ENCODE data around the gene ARHGAP28. TPM values are rescaled to one million over a fixed set of nuclear protein-coding genes. Genes with fewer than 3 reads are reported as not detected.

The ARHGAP28 gene
- total RNA-seq, 3 donors from 2014 or later (not counting 1 experiment from before 2014, with no cell fraction given), result not detected

DNA sequence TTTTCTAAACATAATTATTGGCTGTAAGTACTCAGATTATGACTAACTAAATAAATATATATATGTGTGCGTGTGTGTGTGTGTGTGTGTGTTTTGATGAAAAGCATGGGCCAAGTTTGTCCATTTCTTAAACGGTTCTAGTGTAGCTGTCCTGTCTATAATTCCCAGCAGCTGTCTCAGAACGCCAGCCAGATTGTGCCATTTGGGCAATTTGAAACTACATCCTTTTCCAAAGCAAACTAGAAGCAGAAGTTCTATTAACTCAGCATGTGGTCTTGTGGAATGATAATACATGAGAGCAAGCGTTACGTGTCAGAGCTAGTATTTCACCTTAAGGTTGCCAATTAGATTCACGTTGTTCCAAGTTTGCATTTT is 1.7 kb downstream of the ARHGAP28 start:
- Histone ChIP-seq H3K27me3 (ENCODE audit: control insufficient read depth, insufficient read depth, low read length) (no peaks in the 10 kb centered on the region), H3K4me3 (ENCODE audit: low read length) (no peak overlapping the region), H3K4me1 (ENCODE audit: control insufficient read depth, insufficient read depth, low read length) (no peaks in the 10 kb centered on the region), H3K36me3 (ENCODE audit: control insufficient read depth, insufficient read depth, low read length) (no peaks in the 10 kb centered on the region), H3K9me3 (ENCODE audit: control insufficient read depth, insufficient read depth, low read length) (no peaks in the 10 kb centered on the region), H3K27ac (ENCODE audit: low read length) (no peak overlapping the region)
- WGBS (ENCODE audit: insufficient coverage), result 84% methylated on average over 5 of the region's 6 CpGs
- Mint-ChIP-seq H3K4me3 (no peak overlapping the region), H3K36me3 (no peaks in the 10 kb centered on the region), H3K9me3 (peaks cover 0 to 2% of the 10 kb centered on the region in 2 donors), H3K27ac (no peak overlapping the region), H3K27me3 (ENCODE audit: low read depth in 2 of 2) (peaks cover 12 to 37% of the 10 kb centered on the region in 2 donors), H3K4me1 (peaks cover 0 to 5% of the 10 kb centered on the region in 2 donors)
- intact Hi-C loops (cut with micrococcal nuclease), result no loop called here
- no peak for TF ChIP-seq CTCF (IDR thresholded peaks at IDR 0.05)
- no peak for DNase-seq
- ATAC-seq, result no peak

DNA sequence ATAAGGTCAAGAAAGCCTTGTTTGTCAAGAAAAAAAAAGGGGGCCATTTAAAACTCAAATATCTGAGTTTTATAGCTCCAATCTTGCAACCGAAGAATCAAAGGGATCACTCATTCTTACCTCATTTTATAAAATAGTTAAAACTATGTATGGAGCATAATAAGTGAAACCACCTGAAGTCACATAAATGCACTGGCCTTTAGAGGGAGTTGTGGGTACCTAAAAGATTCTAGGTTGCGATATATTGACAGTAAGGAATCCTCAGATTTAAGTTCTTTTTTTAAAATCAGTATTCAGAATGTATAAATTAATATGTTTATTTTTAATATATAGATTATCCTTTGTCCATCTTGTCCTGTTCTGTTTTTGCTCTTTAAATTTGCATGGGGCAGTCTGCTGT is 3.4 kb downstream of the ARHGAP28 start:
- Histone ChIP-seq H3K27me3 (ENCODE audit: control insufficient read depth, insufficient read depth, low read length) (no peaks in the 10 kb centered on the region), H3K36me3 (ENCODE audit: control insufficient read depth, insufficient read depth, low read length) (no peaks in the 10 kb centered on the region), H3K4me3 (ENCODE audit: low read length) (no peak overlapping the region), H3K9me3 (ENCODE audit: control insufficient read depth, insufficient read depth, low read length) (no peaks in the 10 kb centered on the region), H3K27ac (ENCODE audit: low read length) (no peak overlapping the region), H3K4me1 (ENCODE audit: control insufficient read depth, insufficient read depth, low read length) (no peaks in the 10 kb centered on the region)
- no CpG with 5 or more reads among the region's 2 CpGs for WGBS (ENCODE audit: insufficient coverage)
- no peak overlapping the region for H3K27ac Mint-ChIP-seq
- DNase-seq (no peak), ATAC-seq (no peak)
- peaks cover 6 to 37% of the 10 kb centered on the region in 2 donors for H3K27me3 Mint-ChIP-seq (ENCODE audit: low read depth in 2 of 2)
- H3K4me1 Mint-ChIP-seq, result peaks cover 0 to 5% of the 10 kb centered on the region in 2 donors
- TF ChIP-seq CTCF (IDR thresholded peaks at IDR 0.05), result no peak
- intact Hi-C loops (cut with micrococcal nuclease), result no loop called here
- no peaks in the 10 kb centered on the region for H3K36me3 Mint-ChIP-seq
- no peak overlapping the region for H3K4me3 Mint-ChIP-seq
- H3K9me3 Mint-ChIP-seq, result peaks cover 0 to 2% of the 10 kb centered on the region in 2 donors

- Histone ChIP-seq H3K4me1 (ENCODE audit: control insufficient read depth, insufficient read depth, low read length) (no peaks in the 10 kb centered on the region), H3K36me3 (ENCODE audit: control insufficient read depth, insufficient read depth, low read length) (no peaks in the 10 kb centered on the region), H3K27ac (ENCODE audit: low read length) (no peak overlapping the region), H3K4me3 (ENCODE audit: low read length) (no peak overlapping the region), H3K27me3 (ENCODE audit: control insufficient read depth, insufficient read depth, low read length) (no peaks in the 10 kb centered on the region), H3K9me3 (ENCODE audit: control insufficient read depth, insufficient read depth, low read length) (no peaks in the 10 kb centered on the region)
- ATAC-seq, result no peak
- H3K4me3 Mint-ChIP-seq, result no peak overlapping the region
- no peaks in the 10 kb centered on the region for H3K36me3 Mint-ChIP-seq
- peaks cover 0 to 5% of the 10 kb centered on the region in 2 donors for H3K4me1 Mint-ChIP-seq
- peaks cover 6 to 29% of the 10 kb centered on the region in 2 donors for H3K27me3 Mint-ChIP-seq (ENCODE audit: low read depth in 2 of 2)
- WGBS (ENCODE audit: insufficient coverage), result 75% methylated on average over 1 of the region's 1 CpG
- peaks cover 0 to 2% of the 10 kb centered on the region in 2 donors for H3K9me3 Mint-ChIP-seq
- intact Hi-C loops (cut with micrococcal nuclease), result no loop called here
- TF ChIP-seq CTCF (IDR thresholded peaks at IDR 0.05), result no peak
- no peak overlapping the region for H3K27ac Mint-ChIP-seq
- DNase-seq, result no peak
These were observed 4.2 kb downstream of the ARHGAP28 start for GRCh38 chr18:6733758-6734157.

- TF ChIP-seq CTCF (IDR thresholded peaks at IDR 0.05), result no peak
- H3K4me3 ChIP-seq (ENCODE audit: low read length), result no peak overlapping the region
- 90% methylated on average over 6 of the region's 7 CpGs for WGBS (ENCODE audit: insufficient coverage)
- H3K27ac ChIP-seq (ENCODE audit: low read length), result no peak overlapping the region
- H3K27ac Mint-ChIP-seq, result no peak overlapping the region
- H3K4me1 Mint-ChIP-seq, result no peaks in the 10 kb centered on the region
- no peak for ATAC-seq
- no peak for DNase-seq
- no peaks in the 10 kb centered on the region for H3K9me3 ChIP-seq (ENCODE audit: control insufficient read depth, insufficient read depth, low read length)
- no peak overlapping the region for H3K4me3 Mint-ChIP-seq
- peaks cover 0 to 2% of the 10 kb centered on the region in 2 donors for H3K9me3 Mint-ChIP-seq
- H3K27me3 ChIP-seq (ENCODE audit: control insufficient read depth, insufficient read depth, low read length), result no peaks in the 10 kb centered on the region
- H3K36me3 Mint-ChIP-seq, result no peaks in the 10 kb centered on the region
- H3K36me3 ChIP-seq (ENCODE audit: control insufficient read depth, insufficient read depth, low read length), result no peaks in the 10 kb centered on the region
- peaks cover 3 to 23% of the 10 kb centered on the region in 2 donors for H3K27me3 Mint-ChIP-seq (ENCODE audit: low read depth in 2 of 2)
- intact Hi-C loops (cut with micrococcal nuclease), result no loop called here
- H3K4me1 ChIP-seq (ENCODE audit: control insufficient read depth, insufficient read depth, low read length), result no peaks in the 10 kb centered on the region
These were observed 5.4 kb downstream of the ARHGAP28 start for GRCh38 chr18:6734726-6735430.

All from natural killer cell (primary cell).